ENCODE data around the gene IGFBPL1.

IGFBPL1 gene

GRCh38 chr9:38356851-38357250 lies 67.4 kb downstream of the IGFBPL1 start:
- TF ChIP-seq, protein P1, sequence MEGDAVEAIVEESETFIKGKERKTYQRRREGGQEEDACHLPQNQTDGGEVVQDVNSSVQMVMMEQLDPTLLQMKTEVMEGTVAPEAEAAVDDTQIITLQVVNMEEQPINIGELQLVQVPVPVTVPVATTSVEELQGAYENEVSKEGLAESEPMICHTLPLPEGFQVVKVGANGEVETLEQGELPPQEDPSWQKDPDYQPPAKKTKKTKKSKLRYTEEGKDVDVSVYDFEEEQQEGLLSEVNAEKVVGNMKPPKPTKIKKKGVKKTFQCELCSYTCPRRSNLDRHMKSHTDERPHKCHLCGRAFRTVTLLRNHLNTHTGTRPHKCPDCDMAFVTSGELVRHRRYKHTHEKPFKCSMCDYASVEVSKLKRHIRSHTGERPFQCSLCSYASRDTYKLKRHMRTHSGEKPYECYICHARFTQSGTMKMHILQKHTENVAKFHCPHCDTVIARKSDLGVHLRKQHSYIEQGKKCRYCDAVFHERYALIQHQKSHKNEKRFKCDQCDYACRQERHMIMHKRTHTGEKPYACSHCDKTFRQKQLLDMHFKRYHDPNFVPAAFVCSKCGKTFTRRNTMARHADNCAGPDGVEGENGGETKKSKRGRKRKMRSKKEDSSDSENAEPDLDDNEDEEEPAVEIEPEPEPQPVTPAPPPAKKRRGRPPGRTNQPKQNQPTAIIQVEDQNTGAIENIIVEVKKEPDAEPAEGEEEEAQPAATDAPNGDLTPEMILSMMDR (IDR thresholded peaks at IDR 0.05; ENCODE audit: low read depth, low read length): no peak
- Histone ChIP-seq H3K4me3 (ENCODE audit: low read depth, low read length) (no peak overlapping the region), H3K36me3 (no peaks in the 10 kb centered on the region), H3K27ac (no peak overlapping the region), H3K27me3 (ENCODE audit: insufficient read depth, low read depth, severe bottlenecking) (no peaks in the 10 kb centered on the region), H3K9me3 (ENCODE audit: severe bottlenecking) (no peaks in the 10 kb centered on the region)
- DNase-seq: no peak

Data from WERI-Rb-1 (cell line).